T-helper 2 cell treated with Interferon-gamma antibody and Interleukin-4, amounts not matched to agents 100 ng/mL and 5 ng/mL, for 36 hours (primary cell): ENCODE results near the gene MARK4. TPM values are rescaled to one million over a fixed set of nuclear protein-coding genes. Genes with fewer than 3 reads are reported as not detected.
"Not testable (repeated sequence)": the region's sequence is repeated elsewhere in the genome, so short reads cannot be mapped to it uniquely, and the experiment has no call there.

Experiments
- intact Hi-C: fragments of 100-400 bp; cut with micrococcal nuclease; formaldehyde crosslinking; loops from one replicate; pipeline ENCODE4 v1.15.1; 2023
- total RNA-seq: library from RNA; stranded (reverse); gene quantifications from 2 replicates; pipeline ENCODE4 v1.2.3, GENCODE V29; 2022

Gene MARK4
- total RNA-seq, 1 donor from 2014 or later: 20.4 TPM

- intact Hi-C loops: no loop called here
These were observed 7.8 kb upstream of the MARK4 start for GRCh38 chr19:45243144-45243732.

GRCh38 chr19:45244133-45244794 lies 6.8 kb upstream of the MARK4 start:
- intact Hi-C loops: no loop called here

GRCh38 chr19:45245334-45245787 lies 5.7 kb upstream of the MARK4 start, which contains the start of gene EXOC3L2:
Gene EXOC3L2, minus strand, starts transcription at chr19:45245407. Its CDS starts 6,362 bp downstream, at chr19:45239045.
- intact Hi-C loops: no loop called here

- intact Hi-C loops: no loop called here
These were observed 5.2 kb upstream of the MARK4 start for GRCh38 chr19:45245826-45246225.

- intact Hi-C loops: no loop called here
These were observed 3.9 kb upstream of the MARK4 start for GRCh38 chr19:45247136-45247535.

- intact Hi-C loops: loop anchor here (2.0 to 5.0 kb wide), 3 partner anchors 71 to 157 kb away; partner anchors contain the start of genes BLOC1S3, PPP1R37 and TRAPPC6A
These were observed 1.6 kb upstream of the MARK4 start for GRCh38 chr19:45249261-45250033.

- intact Hi-C loops: loop anchor here (2.0 to 5.0 kb wide), 3 partner anchors 72 to 158 kb away; partner anchors contain the start of genes BLOC1S3, PPP1R37 and TRAPPC6A
These were observed 747 bp upstream of the MARK4 start for GRCh38 chr19:45250216-45250831.

GRCh38 chr19:45251452-45252354 lies 632 bp downstream of the MARK4 start:
- intact Hi-C loops: loop anchor here (2.0 to 5.0 kb wide), 3 partner anchors 73 to 159 kb away; partner anchors contain the start of genes BLOC1S3, PPP1R37 and TRAPPC6A

- intact Hi-C loops: loop anchor here (5.0 kb wide), 2 partner anchors 84 to 161 kb away; partner anchors contain the start of gene PPP1R37
These were observed 2.4 kb downstream of the MARK4 start for GRCh38 chr19:45253396-45254027.

GRCh38 chr19:45254044-45254531 lies 3.0 kb downstream of the MARK4 start:
- intact Hi-C loops: loop anchor here (5.0 kb wide), 2 partner anchors 83 to 162 kb away; partner anchors contain the start of gene PPP1R37

- intact Hi-C loops: no loop called here
These were observed 4.6 kb downstream of the MARK4 start for GRCh38 chr19:45255611-45256157.

- intact Hi-C loops: no loop called here
These were observed 5.8 kb downstream of the MARK4 start for GRCh38 chr19:45256836-45257235.

- intact Hi-C loops: no loop called here
These were observed 7.8 kb downstream of the MARK4 start for GRCh38 chr19:45258862-45259261.

GRCh38 chr19:45262570-45262969 lies 11.5 kb downstream of the MARK4 start:
- intact Hi-C loops: no loop called here

- intact Hi-C loops: no loop called here
These were observed 11.9 kb downstream of the MARK4 start for GRCh38 chr19:45263013-45263412.

GRCh38 chr19:45264781-45265317 lies 13.8 kb downstream of the MARK4 start:
- intact Hi-C loops: no loop called here

- intact Hi-C loops: no loop called here
These were observed 14.3 kb downstream of the MARK4 start for GRCh38 chr19:45265375-45265774.

GRCh38 chr19:45267296-45267695 lies 16.2 kb downstream of the MARK4 start:
- intact Hi-C loops: no loop called here

- intact Hi-C loops: not testable (repeated sequence)
These were observed 18.9 kb downstream of the MARK4 start for GRCh38 chr19:45269939-45270338.
